Measurements from ENCODE around the gene CCDC28A. TPM values are rescaled to one million over a fixed set of nuclear protein-coding genes. Genes with fewer than 3 reads are reported as not detected.
A peak's percentile ranks its signal among the peaks of the same experiment; 100 is the strongest.

CCDC28A gene
- polyA plus RNA-seq, 4 donors = 24.1 to 59.5 (median 36.9) TPM

GRCh38 chr6:138797806-138798446 lies 24.4 kb downstream of the CCDC28A start:
- Histone ChIP-seq H3K4me3 (ENCODE audit: low read depth in 1 of 3, low read length in 3 of 3) (no peak overlapping the region), H3K36me3 (ENCODE audit: control insufficient read depth in 3 of 3, insufficient read depth in 2 of 3, low read depth in 1 of 3, low read length in 3 of 3) (no peaks in the 10 kb centered on the region), H3K27ac (ENCODE audit: low read depth in 1 of 3, low read length in 2 of 3) (no peak overlapping the region), H3K27me3 (ENCODE audit: control insufficient read depth in 3 of 3, insufficient read depth in 3 of 3, low read length in 3 of 3) (peaks cover 0 to 4% (median 0%) of the 10 kb centered on the region in 3 donors), H3K9me3 (ENCODE audit: control insufficient read depth in 2 of 2, insufficient read depth in 1 of 2, low read depth in 1 of 2, low read length in 1 of 2) (no peaks in the 10 kb centered on the region), H3K4me1 (ENCODE audit: control insufficient read depth in 3 of 3, insufficient read depth in 2 of 3, low read depth in 1 of 3, low read length in 2 of 3) (peaks cover 0 to 7% (median 0%) of the 10 kb centered on the region in 3 donors)
- FAIRE-seq (no peak), DNase-seq (peak in 1 of 2 donors; percentile 25)
- WGBS, 3 donors = 58 to 71% (median 70%) methylated on average over 4 of the region's 4 CpGs

GRCh38 chr6:138800377-138801150 lies 27.0 kb downstream of the CCDC28A start:
- Histone ChIP-seq H3K27me3 (ENCODE audit: control insufficient read depth in 3 of 3, insufficient read depth in 3 of 3, low read length in 3 of 3) (peaks cover 0 to 4% (median 0%) of the 10 kb centered on the region in 3 donors), H3K27ac (ENCODE audit: low read depth in 1 of 3, low read length in 2 of 3) (no peak overlapping the region), H3K36me3 (ENCODE audit: control insufficient read depth in 3 of 3, insufficient read depth in 2 of 3, low read depth in 1 of 3, low read length in 3 of 3) (no peaks in the 10 kb centered on the region), H3K4me3 (ENCODE audit: low read depth in 1 of 3, low read length in 3 of 3) (no peak overlapping the region), H3K4me1 (ENCODE audit: control insufficient read depth in 3 of 3, insufficient read depth in 2 of 3, low read depth in 1 of 3, low read length in 2 of 3) (peaks cover 0 to 5% (median 0%) of the 10 kb centered on the region in 3 donors), H3K9me3 (ENCODE audit: control insufficient read depth in 2 of 2, insufficient read depth in 1 of 2, low read depth in 1 of 2, low read length in 1 of 2) (no peaks in the 10 kb centered on the region)
- DNase-seq (no peak), FAIRE-seq (no peak)
- WGBS, 3 donors = 88 to 90% (median 89%) methylated on average over 2 of the region's 2 CpGs

DNA sequence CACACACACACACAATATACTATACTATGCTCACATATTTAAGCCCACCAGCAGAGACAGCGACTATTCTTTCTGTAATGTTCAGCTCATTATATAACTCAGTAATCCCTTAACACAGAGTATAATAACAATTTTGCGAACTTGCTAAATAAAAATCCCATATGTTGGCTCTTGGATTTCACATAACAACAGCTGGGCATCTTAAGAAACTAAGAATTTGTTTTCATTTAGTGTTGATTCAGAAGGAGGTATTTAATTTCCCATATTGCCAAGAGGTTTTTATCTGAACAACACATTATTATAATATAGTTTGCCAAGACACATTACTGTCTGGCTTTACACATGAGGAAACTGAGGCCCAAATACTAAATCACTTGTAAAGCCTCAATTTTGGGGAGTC lies 29.8 kb downstream of the CCDC28A start:
- H3K9me3 ChIP-seq (ENCODE audit: control insufficient read depth in 2 of 2, insufficient read depth in 1 of 2, low read depth in 1 of 2, low read length in 1 of 2) = no peaks in the 10 kb centered on the region
- no peaks in the 10 kb centered on the region for H3K36me3 ChIP-seq (ENCODE audit: control insufficient read depth in 3 of 3, insufficient read depth in 2 of 3, low read depth in 1 of 3, low read length in 3 of 3)
- DNase-seq (no peak), FAIRE-seq (no peak)
- no peak overlapping the region for H3K4me3 ChIP-seq (ENCODE audit: low read depth in 1 of 3, low read length in 3 of 3)
- WGBS, 3 donors = 80 to 96% (median 82%) methylated on average over 2 of the region's 2 CpGs
- no peaks in the 10 kb centered on the region for H3K27me3 ChIP-seq (ENCODE audit: control insufficient read depth in 3 of 3, insufficient read depth in 3 of 3, low read length in 3 of 3)
- no peak overlapping the region for H3K27ac ChIP-seq (ENCODE audit: low read depth in 1 of 3, low read length in 2 of 3)
- no peaks in the 10 kb centered on the region for H3K4me1 ChIP-seq (ENCODE audit: control insufficient read depth in 3 of 3, insufficient read depth in 2 of 3, low read depth in 1 of 3, low read length in 2 of 3)

- Histone ChIP-seq H3K27me3 (ENCODE audit: control insufficient read depth in 3 of 3, insufficient read depth in 3 of 3, low read length in 3 of 3) (no peaks in the 10 kb centered on the region), H3K27ac (ENCODE audit: low read depth in 1 of 3, low read length in 2 of 3) (no peak overlapping the region), H3K9me3 (ENCODE audit: control insufficient read depth in 2 of 2, insufficient read depth in 1 of 2, low read depth in 1 of 2, low read length in 1 of 2) (no peaks in the 10 kb centered on the region), H3K4me3 (ENCODE audit: low read depth in 1 of 3, low read length in 3 of 3) (no peak overlapping the region), H3K36me3 (ENCODE audit: control insufficient read depth in 3 of 3, insufficient read depth in 2 of 3, low read depth in 1 of 3, low read length in 3 of 3) (no peaks in the 10 kb centered on the region), H3K4me1 (ENCODE audit: control insufficient read depth in 3 of 3, insufficient read depth in 2 of 3, low read depth in 1 of 3, low read length in 2 of 3) (no peaks in the 10 kb centered on the region)
- no peak for FAIRE-seq
- no peak for DNase-seq
- WGBS, 3 donors = 61 to 79% (median 78%) methylated on average over 4 of the region's 4 CpGs
Measured at GRCh38 chr6:138803861-138804260, 30.3 kb downstream of the CCDC28A start.

- Histone ChIP-seq H3K4me3 (ENCODE audit: low read depth in 1 of 3, low read length in 3 of 3) (no peak overlapping the region), H3K27ac (ENCODE audit: low read depth in 1 of 3, low read length in 2 of 3) (no peak overlapping the region), H3K9me3 (ENCODE audit: control insufficient read depth in 2 of 2, insufficient read depth in 1 of 2, low read depth in 1 of 2, low read length in 1 of 2) (no peaks in the 10 kb centered on the region), H3K4me1 (ENCODE audit: control insufficient read depth in 3 of 3, insufficient read depth in 2 of 3, low read depth in 1 of 3, low read length in 2 of 3) (no peaks in the 10 kb centered on the region), H3K27me3 (ENCODE audit: control insufficient read depth in 3 of 3, insufficient read depth in 3 of 3, low read length in 3 of 3) (no peaks in the 10 kb centered on the region), H3K36me3 (ENCODE audit: control insufficient read depth in 3 of 3, insufficient read depth in 2 of 3, low read depth in 1 of 3, low read length in 3 of 3) (no peaks in the 10 kb centered on the region)
- FAIRE-seq = no peak
- 74 to 88% (median 84%) methylated on average over 9 of the region's 9 CpGs for WGBS, 3 donors
- no peak for DNase-seq
Measured at GRCh38 chr6:138805016-138805765, 31.6 kb downstream of the CCDC28A start.

GRCh38 chr6:138806889-138807288 lies 33.3 kb downstream of the CCDC28A start:
- FAIRE-seq (no peak), DNase-seq (no peak)
- Histone ChIP-seq H3K27me3 (ENCODE audit: control insufficient read depth in 3 of 3, insufficient read depth in 3 of 3, low read length in 3 of 3) (no peaks in the 10 kb centered on the region), H3K9me3 (ENCODE audit: control insufficient read depth in 2 of 2, insufficient read depth in 1 of 2, low read depth in 1 of 2, low read length in 1 of 2) (no peaks in the 10 kb centered on the region), H3K4me3 (ENCODE audit: low read depth in 1 of 3, low read length in 3 of 3) (no peak overlapping the region), H3K27ac (ENCODE audit: low read depth in 1 of 3, low read length in 2 of 3) (no peak overlapping the region), H3K36me3 (ENCODE audit: control insufficient read depth in 3 of 3, insufficient read depth in 2 of 3, low read depth in 1 of 3, low read length in 3 of 3) (no peaks in the 10 kb centered on the region), H3K4me1 (ENCODE audit: control insufficient read depth in 3 of 3, insufficient read depth in 2 of 3, low read depth in 1 of 3, low read length in 2 of 3) (no peaks in the 10 kb centered on the region)
- 84 to 95% (median 88%) methylated on average over 1 of the region's 1 CpG for WGBS, 3 donors

DNA sequence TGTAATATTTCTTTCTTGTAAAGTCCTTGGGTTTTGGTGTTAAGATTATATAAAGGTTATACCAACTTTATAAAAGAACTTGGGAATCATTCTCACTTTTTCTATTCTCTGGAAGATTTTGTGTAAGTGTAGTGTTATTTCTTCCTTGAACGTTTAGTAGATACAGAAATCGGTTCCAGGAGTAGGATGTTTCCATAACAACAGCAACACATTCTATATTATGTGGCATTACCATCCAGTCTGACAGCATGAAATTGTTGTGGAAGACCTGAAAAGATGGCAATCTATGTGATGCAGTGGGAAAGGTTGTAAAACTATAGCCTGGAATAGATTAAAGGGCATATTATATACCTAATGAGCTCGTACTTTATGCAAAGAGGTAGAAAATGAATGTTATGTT lies 36.1 kb downstream of the CCDC28A start:
- Histone ChIP-seq H3K4me1 (ENCODE audit: control insufficient read depth in 3 of 3, insufficient read depth in 2 of 3, low read depth in 1 of 3, low read length in 2 of 3) (peaks cover 0 to 4% (median 0%) of the 10 kb centered on the region in 3 donors), H3K36me3 (ENCODE audit: control insufficient read depth in 3 of 3, insufficient read depth in 2 of 3, low read depth in 1 of 3, low read length in 3 of 3) (no peaks in the 10 kb centered on the region), H3K27ac (ENCODE audit: low read depth in 1 of 3, low read length in 2 of 3) (no peak overlapping the region), H3K9me3 (ENCODE audit: control insufficient read depth in 2 of 2, insufficient read depth in 1 of 2, low read depth in 1 of 2, low read length in 1 of 2) (no peaks in the 10 kb centered on the region), H3K27me3 (ENCODE audit: control insufficient read depth in 3 of 3, insufficient read depth in 3 of 3, low read length in 3 of 3) (no peaks in the 10 kb centered on the region), H3K4me3 (ENCODE audit: low read depth in 1 of 3, low read length in 3 of 3) (no peak overlapping the region)
- 86 to 92% (median 91%) methylated on average over 3 of the region's 3 CpGs for WGBS, 3 donors
- FAIRE-seq = no peak
- no peak for DNase-seq

DNA sequence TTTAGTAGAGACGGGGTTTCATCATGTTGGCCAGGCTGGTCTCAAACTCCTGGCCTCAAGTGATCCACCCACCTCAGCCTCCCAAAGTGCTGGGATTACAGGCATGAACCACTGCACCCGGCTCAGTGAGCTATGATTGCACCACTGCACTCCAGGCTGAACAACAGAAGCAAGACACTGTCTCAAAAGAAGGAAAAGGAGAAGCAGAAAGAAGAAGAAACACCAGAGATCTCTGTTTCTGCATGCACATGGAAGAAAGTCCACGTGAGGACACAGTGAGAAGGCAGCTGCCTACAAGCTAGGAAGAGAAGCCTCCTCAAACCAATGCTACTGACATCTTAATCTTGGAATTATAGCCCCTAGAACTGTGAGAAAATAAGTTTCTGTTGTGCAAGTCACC lies 38.3 kb downstream of the CCDC28A start:
- Histone ChIP-seq H3K36me3 (ENCODE audit: control insufficient read depth in 3 of 3, insufficient read depth in 2 of 3, low read depth in 1 of 3, low read length in 3 of 3) (no peaks in the 10 kb centered on the region), H3K27ac (ENCODE audit: low read depth in 1 of 3, low read length in 2 of 3) (no peak overlapping the region), H3K9me3 (ENCODE audit: control insufficient read depth in 2 of 2, insufficient read depth in 1 of 2, low read depth in 1 of 2, low read length in 1 of 2) (no peaks in the 10 kb centered on the region), H3K4me3 (ENCODE audit: low read depth in 1 of 3, low read length in 3 of 3) (no peak overlapping the region), H3K4me1 (ENCODE audit: control insufficient read depth in 3 of 3, insufficient read depth in 2 of 3, low read depth in 1 of 3, low read length in 2 of 3) (peaks cover 0 to 4% (median 0%) of the 10 kb centered on the region in 3 donors), H3K27me3 (ENCODE audit: control insufficient read depth in 3 of 3, insufficient read depth in 3 of 3, low read length in 3 of 3) (no peaks in the 10 kb centered on the region)
- DNase-seq (no peak), FAIRE-seq (no peak)
- 81 to 91% (median 81%) methylated on average over 3 of the region's 3 CpGs for WGBS, 3 donors
